GM12874 (cell line): Measurements from ENCODE around the gene CTNND2.

ENCODE experiments used
- CTCF ChIP-seq: IDR thresholded peaks from 2 replicates; pipeline ENCODE4 v1.5.1; 2011; ENCODE audit warnings: low read depth, mild to moderate bottlenecking, control low read depth, low read length, moderate library complexity; ENCODE audit not compliant: insufficient read depth

The CTNND2 gene

GRCh38 chr5:11377896-11378295, 526.4 kb downstream of the CTNND2 start:
- no peak for TF ChIP-seq CTCF

- no peak for TF ChIP-seq CTCF
Observed at GRCh38 chr5:11372191-11372590, 532.1 kb downstream of the CTNND2 start.

GRCh38 chr5:11371021-11371420, 533.2 kb downstream of the CTNND2 start:
- TF ChIP-seq CTCF = no peak

GRCh38 chr5:11364531-11364930, 539.7 kb downstream of the CTNND2 start:
- no peak for TF ChIP-seq CTCF

GRCh38 chr5:11363631-11364178, 540.5 kb downstream of the CTNND2 start:
- no peak for TF ChIP-seq CTCF

- no peak for TF ChIP-seq CTCF
Observed at GRCh38 chr5:11361768-11362167, 542.5 kb downstream of the CTNND2 start.

GRCh38 chr5:11357928-11358327, 546.3 kb downstream of the CTNND2 start:
- no peak for TF ChIP-seq CTCF

- TF ChIP-seq CTCF = no peak
Observed at GRCh38 chr5:11355491-11355890, 548.8 kb downstream of the CTNND2 start.
